Caco-2 (cell line): ENCODE data around the gene DAO. TPM values are rescaled to one million over a fixed set of nuclear protein-coding genes. Genes with fewer than 3 reads are reported as not detected.
"Not testable (repeated sequence)": the region's sequence is repeated elsewhere in the genome, so short reads cannot be mapped to it uniquely, and the experiment has no call there.

Experiments used
- BruUV-seq: library from RNA; stranded (reverse); fragments of 400-500 nt; replicated peaks from 2 replicates; lab custom pipeline; 2021; lab: Mats Ljungman, UMichigan
- CTCF ChIA-PET: fragments of 300-600 bp; sonication (Branson Sonifier 250); formaldehyde crosslinking; loops from one replicate; lab custom pipeline; 2022; ENCODE audit warnings: antibody characterized with exemption; lab: Charles Lee
- POLR2A ChIA-PET: fragments of 300-600 bp; sonication (Branson Sonifier 250); formaldehyde crosslinking; loops from one replicate; lab custom pipeline; 2022; ENCODE audit warnings: antibody characterized with exemption; lab: Charles Lee
- DNase-seq, 2 experiments: peaks; one replicate each; pipeline versions ENCODE4 v3.0.0 to v3.0.0-alpha.2; 2020 to 2022
- H3K27me3 ChIP-seq: replicated peaks from 2 replicates; pipeline ENCODE4 v1.6.0; 2011; ENCODE audit warnings: low read length; ENCODE audit not compliant: control insufficient read depth, insufficient read depth
- H3K36me3 ChIP-seq: 2 replicates; pipeline ENCODE4 v1.5.1; 2011; ENCODE audit warnings: low read length; ENCODE audit not compliant: control insufficient read depth, insufficient read depth
- H3K4me1 ChIP-seq: fragments of 250-450 bp; sonication (Bioruptor Pico); 2 replicates; pipeline ENCODE4 v1.5.1; 2020; ENCODE audit warnings: mild to moderate bottlenecking
- H3K4me3 ChIP-seq: 2 replicates; pipeline ENCODE4 v1.5.1; 2011; ENCODE audit warnings: low read depth, mild to moderate bottlenecking, control low read depth, low read length
- H3K9me3 ChIP-seq: fragments of 250-450 bp; sonication (Bioruptor Pico); 2 replicates; pipeline ENCODE4 v1.5.1; 2020; ENCODE audit warnings: mild to moderate bottlenecking, moderate library complexity
- H3K27ac Mint-ChIP-seq: one replicate; pipeline ENCODE4 v1.8.0; 2022; ENCODE audit warnings: mixed read lengths; ENCODE audit not compliant: unreplicated experiment
- H3K27me3 Mint-ChIP-seq: one replicate; pipeline ENCODE4 v1.8.0; 2022; ENCODE audit warnings: mixed read lengths; ENCODE audit not compliant: insufficient read depth, unreplicated experiment
- H3K36me3 Mint-ChIP-seq: one replicate; pipeline ENCODE4 v1.8.0; 2022; ENCODE audit warnings: mild to moderate bottlenecking, mixed read lengths; ENCODE audit not compliant: insufficient read depth, unreplicated experiment
- H3K4me1 Mint-ChIP-seq: one replicate; pipeline ENCODE4 v1.8.0; 2022; ENCODE audit warnings: low read depth, mixed read lengths; ENCODE audit not compliant: unreplicated experiment
- H3K4me3 Mint-ChIP-seq: one replicate; pipeline ENCODE4 v1.8.0; 2022; ENCODE audit warnings: mild to moderate bottlenecking, moderate library complexity, mixed read lengths; ENCODE audit not compliant: unreplicated experiment
- H3K9me3 Mint-ChIP-seq: one replicate; pipeline ENCODE4 v1.8.0; 2022; ENCODE audit warnings: mixed read lengths; ENCODE audit not compliant: unreplicated experiment
- intact Hi-C: fragments of 100-400 bp; cut with micrococcal nuclease; formaldehyde crosslinking; loops from one replicate; pipeline ENCODE4 v1.10.0; 2022; ENCODE audit not compliant: unreplicated experiment
- total RNA-seq: library from RNA; stranded (reverse); gene quantifications from 2 replicates; pipeline ENCODE4 v1.2.3, GENCODE V29; 2022
- TF ChIP-seq, protein P1 (sequence below), 2 experiments: fragments of 200-600 bp in 1 of 2; IDR thresholded peaks; 1 replicate in 1 of 2; 2 replicates in 1 of 2; pipeline versions ENCODE4 v1.5.1 to v1.8.0; 2011 to 2022; ENCODE audit warnings: antibody characterized with exemption in 1 of 2, control low read depth in 1 of 2, inconsistent platforms in 1 of 2, low read depth in 1 of 2, low read length in 1 of 2, mild to moderate bottlenecking in 1 of 2, moderate library complexity in 1 of 2; ENCODE audit not compliant: insufficient read depth in 1 of 2, severe bottlenecking in 1 of 2, unreplicated experiment in 1 of 2

DAO gene
- total RNA-seq, 1 experiment from 2014 or later, result not detected

DNA sequence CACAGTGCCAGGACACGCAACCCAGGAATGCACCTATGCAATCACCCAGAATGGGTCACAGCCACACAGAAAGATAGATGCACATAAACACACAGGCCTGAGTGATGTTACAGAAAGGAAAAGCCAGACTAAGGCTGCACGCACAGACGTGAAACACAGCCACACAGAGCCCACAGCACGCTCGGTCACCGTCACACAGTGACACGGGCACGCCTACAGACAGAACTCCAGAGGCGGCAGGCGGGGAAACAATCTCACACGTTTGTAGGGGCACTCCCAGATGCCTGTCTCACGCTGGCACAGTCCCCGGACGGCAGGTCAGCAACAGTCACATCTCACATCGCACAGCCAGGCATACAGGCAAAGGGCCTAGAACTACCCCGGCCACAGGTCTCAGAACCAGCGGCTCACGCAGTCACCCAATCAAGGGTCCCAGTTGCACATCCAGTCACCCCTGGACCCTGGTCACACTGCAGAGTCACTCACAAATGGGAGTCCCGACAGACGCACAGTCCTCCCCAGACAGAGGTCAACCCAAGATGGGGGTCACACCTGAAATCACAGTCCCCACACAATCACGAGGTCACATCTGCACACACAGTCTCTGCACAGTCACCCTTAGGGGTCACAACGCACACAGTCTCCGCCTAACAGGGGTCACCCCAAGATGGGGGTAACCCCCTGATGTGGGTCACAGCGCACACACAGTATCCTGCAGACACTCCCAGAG lies 23.3 kb upstream of the DAO start:
- peaks cover 29% of the 10 kb centered on the region for H3K4me1 Mint-ChIP-seq
- TF ChIP-seq, protein P1, sequence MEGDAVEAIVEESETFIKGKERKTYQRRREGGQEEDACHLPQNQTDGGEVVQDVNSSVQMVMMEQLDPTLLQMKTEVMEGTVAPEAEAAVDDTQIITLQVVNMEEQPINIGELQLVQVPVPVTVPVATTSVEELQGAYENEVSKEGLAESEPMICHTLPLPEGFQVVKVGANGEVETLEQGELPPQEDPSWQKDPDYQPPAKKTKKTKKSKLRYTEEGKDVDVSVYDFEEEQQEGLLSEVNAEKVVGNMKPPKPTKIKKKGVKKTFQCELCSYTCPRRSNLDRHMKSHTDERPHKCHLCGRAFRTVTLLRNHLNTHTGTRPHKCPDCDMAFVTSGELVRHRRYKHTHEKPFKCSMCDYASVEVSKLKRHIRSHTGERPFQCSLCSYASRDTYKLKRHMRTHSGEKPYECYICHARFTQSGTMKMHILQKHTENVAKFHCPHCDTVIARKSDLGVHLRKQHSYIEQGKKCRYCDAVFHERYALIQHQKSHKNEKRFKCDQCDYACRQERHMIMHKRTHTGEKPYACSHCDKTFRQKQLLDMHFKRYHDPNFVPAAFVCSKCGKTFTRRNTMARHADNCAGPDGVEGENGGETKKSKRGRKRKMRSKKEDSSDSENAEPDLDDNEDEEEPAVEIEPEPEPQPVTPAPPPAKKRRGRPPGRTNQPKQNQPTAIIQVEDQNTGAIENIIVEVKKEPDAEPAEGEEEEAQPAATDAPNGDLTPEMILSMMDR (IDR thresholded peaks at IDR 0.05; ENCODE audit: insufficient read depth in 1 of 2, low read depth in 1 of 2, low read length in 1 of 2, severe bottlenecking in 1 of 2, unreplicated experiment in 1 of 2), result no peak
- peak overlapping the region; percentile 91 for H3K27ac Mint-ChIP-seq
- CTCF ChIA-PET, result no interaction called here
- intact Hi-C loops, result loop anchor here (1.0 to 2.0 kb wide), 2 partner anchors 9 to 24 kb away; no protein-coding TSS in a partner anchor
- no peaks in the 10 kb centered on the region for H3K27me3 Mint-ChIP-seq
- DNase-seq, result peak in 1 of 2 experiments; percentile 23
- no peaks in the 10 kb centered on the region for H3K9me3 Mint-ChIP-seq
- peak overlapping the region; percentile 87 for H3K4me3 Mint-ChIP-seq
- no peaks in the 10 kb centered on the region for H3K36me3 ChIP-seq
- H3K27me3 ChIP-seq, result no peaks in the 10 kb centered on the region
- POLR2A ChIA-PET, result interaction anchor here (0.8 to 0.9 kb wide), 3 partner anchors 24 to 229 kb away, joined by 3 to 6 read pairs (median 3); no protein-coding TSS in a partner anchor
- peaks cover 10% of the 10 kb centered on the region for H3K4me1 ChIP-seq
- peak overlapping the region; percentile 90 for H3K4me3 ChIP-seq
- no TSS peak for BruUV-seq
- H3K9me3 ChIP-seq, result no peaks in the 10 kb centered on the region
- H3K36me3 Mint-ChIP-seq, result peaks cover 42% of the 10 kb centered on the region

DNA sequence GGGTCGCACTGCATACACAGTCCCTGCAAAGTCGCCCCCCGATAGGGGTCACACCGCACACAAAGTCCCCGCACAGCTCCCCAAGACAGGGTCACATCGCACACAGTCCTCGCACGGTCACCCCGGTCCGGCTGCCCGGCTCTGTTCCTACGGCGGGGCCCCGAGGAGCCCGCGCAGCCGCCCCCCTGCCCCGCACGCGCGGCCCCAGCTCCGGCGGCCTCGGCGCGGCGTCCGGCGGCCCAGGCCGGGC lies 22.8 kb upstream of the DAO start:
- POLR2A ChIA-PET, result interaction anchor here (0.6 to 0.9 kb wide), 4 partner anchors 24 to 229 kb away, joined by 3 to 6 read pairs (median 3); no protein-coding TSS in a partner anchor
- TF ChIP-seq, protein P1 (IDR thresholded peaks at IDR 0.05; ENCODE audit: insufficient read depth in 1 of 2, low read depth in 1 of 2, low read length in 1 of 2, severe bottlenecking in 1 of 2, unreplicated experiment in 1 of 2), result no peak
- peak overlapping the region; percentile 91 for H3K27ac Mint-ChIP-seq
- H3K27me3 ChIP-seq, result no peaks in the 10 kb centered on the region
- peaks cover 29% of the 10 kb centered on the region for H3K4me1 Mint-ChIP-seq
- H3K4me1 ChIP-seq, result peaks cover 10% of the 10 kb centered on the region
- CTCF ChIA-PET, result interaction anchor here (0.6 to 0.9 kb wide), 3 partner anchors 24 to 39 kb away, joined by 3 to 4 read pairs (median 4); no protein-coding TSS in a partner anchor
- no peaks in the 10 kb centered on the region for H3K9me3 Mint-ChIP-seq
- peaks cover 38% of the 10 kb centered on the region for H3K36me3 Mint-ChIP-seq
- intact Hi-C loops, result loop anchor here (2.0 kb wide), 1 partner anchor 24 kb away; no protein-coding TSS in a partner anchor
- no TSS peak for BruUV-seq
- no peaks in the 10 kb centered on the region for H3K27me3 Mint-ChIP-seq
- no peaks in the 10 kb centered on the region for H3K9me3 ChIP-seq
- H3K4me3 ChIP-seq, result peak overlapping the region; percentile 90
- H3K4me3 Mint-ChIP-seq, result peak overlapping the region; percentile 87
- DNase-seq, result no peak
- H3K36me3 ChIP-seq, result no peaks in the 10 kb centered on the region

DNA sequence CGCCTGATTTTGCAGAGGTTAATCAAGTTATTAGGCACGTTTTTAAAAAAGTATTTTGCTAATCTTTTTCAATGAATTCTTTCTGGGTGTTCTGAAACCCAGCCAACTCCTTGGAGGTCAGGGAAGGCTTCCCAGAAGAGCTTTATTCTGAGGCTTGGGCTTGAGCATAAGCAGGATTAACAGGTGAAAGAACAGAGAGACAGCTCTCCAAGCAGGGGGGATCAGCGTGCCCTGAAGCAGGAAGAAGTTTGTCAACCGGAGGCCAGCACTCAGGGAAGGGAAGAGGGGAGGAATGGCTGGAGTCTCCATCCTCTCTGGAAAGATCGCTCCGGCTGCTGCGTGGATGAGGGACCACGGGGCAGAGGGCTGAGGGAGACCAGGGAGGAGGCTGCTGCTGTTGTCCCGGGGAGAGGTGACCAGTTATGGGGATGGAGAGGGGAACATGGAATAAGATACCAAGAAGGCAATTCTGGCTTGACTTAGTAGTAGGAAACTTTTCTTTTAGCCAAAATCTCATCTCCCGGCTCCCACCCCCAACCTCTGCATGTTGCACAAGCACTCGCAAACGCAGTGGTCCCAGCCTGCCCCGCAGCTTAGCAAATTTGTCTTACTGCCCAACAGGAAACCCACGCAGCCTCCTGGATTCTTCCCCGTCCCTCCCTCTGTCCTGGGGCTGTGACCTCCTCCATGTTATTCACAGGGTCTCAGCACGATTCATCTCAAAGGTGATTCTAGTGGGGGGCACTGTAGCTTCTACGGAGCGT lies 21.4 kb upstream of the DAO start:
- H3K9me3 Mint-ChIP-seq, result peaks cover 8% of the 10 kb centered on the region
- Histone ChIP-seq H3K27me3 (no peaks in the 10 kb centered on the region), H3K9me3 (no peaks in the 10 kb centered on the region), H3K36me3 (no peaks in the 10 kb centered on the region), H3K4me3 (peak overlapping the region; percentile 63), H3K4me1 (peaks cover 10% of the 10 kb centered on the region)
- H3K27me3 Mint-ChIP-seq, result no peaks in the 10 kb centered on the region
- intact Hi-C loops, result no loop called here
- POLR2A ChIA-PET, result no interaction called here
- TF ChIP-seq, protein P1 (IDR thresholded peaks at IDR 0.05; ENCODE audit: insufficient read depth in 1 of 2, low read depth in 1 of 2, low read length in 1 of 2, severe bottlenecking in 1 of 2, unreplicated experiment in 1 of 2), result no peak
- CTCF ChIA-PET, result interaction anchor here (0.5 kb wide), 1 partner anchor 33 kb away, joined by 3 read pairs; no protein-coding TSS in a partner anchor
- peaks cover 29% of the 10 kb centered on the region for H3K4me1 Mint-ChIP-seq
- peak overlapping the region; percentile 50 for H3K4me3 Mint-ChIP-seq
- DNase-seq, result peak in 1 of 2 experiments; percentile 11
- H3K36me3 Mint-ChIP-seq, result peaks cover 38% of the 10 kb centered on the region
- peak overlapping the region; percentile 66 for H3K27ac Mint-ChIP-seq
- BruUV-seq, result TSS peak; percentile 85

DNA sequence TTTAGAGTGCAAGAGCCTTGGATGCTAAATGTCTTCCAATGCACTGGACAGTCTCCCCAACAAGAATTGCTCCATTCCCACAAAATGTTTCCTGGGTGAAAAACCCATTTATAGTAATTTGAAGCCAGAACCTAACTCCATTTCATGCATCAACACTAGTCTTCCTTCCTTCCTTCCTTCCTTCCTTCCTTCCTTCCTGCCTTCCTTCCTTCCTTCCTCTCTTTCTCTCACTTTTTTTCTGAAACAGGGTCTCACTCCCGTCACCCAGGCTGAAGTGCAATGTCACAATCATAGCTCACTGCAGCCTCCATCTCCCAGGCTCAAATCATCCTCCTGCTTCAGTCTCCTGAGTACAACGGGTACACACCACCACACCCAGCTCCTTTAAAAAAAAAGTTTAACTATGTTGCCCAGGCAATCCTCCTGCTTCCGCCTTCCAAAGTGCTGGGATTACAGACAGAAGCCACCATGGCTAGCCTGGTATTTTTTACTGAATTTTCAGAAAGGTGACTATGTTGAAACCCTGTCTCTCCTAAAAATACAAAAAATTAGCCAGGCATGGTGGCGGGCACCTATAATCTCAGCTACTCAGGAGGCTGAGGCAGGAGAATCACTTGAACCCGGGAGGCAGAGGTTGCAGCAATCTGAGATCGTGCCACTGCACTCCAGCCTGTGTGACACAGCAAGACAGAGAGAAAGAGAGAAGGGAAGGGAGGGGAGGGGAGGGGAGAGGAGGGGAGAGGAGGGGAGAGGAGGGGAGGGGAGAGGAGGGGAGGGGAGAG lies 20.6 kb upstream of the DAO start:
- H3K27me3 Mint-ChIP-seq, H3K27ac Mint-ChIP-seq, BruUV-seq, H3K36me3 ChIP-seq, H3K27me3 ChIP-seq, H3K4me3 ChIP-seq, H3K9me3 ChIP-seq, intact Hi-C loops, H3K9me3 Mint-ChIP-seq, DNase-seq: not testable (repeated sequence)
- ChIA-PET POLR2A (interaction anchor here (0.6 kb wide), 1 partner anchor 243 kb away, joined by 7 read pairs; no protein-coding TSS in a partner anchor), CTCF (interaction anchor here (0.5 kb wide), 1 partner anchor 32 kb away, joined by 3 read pairs; no protein-coding TSS in a partner anchor)
- Mint-ChIP-seq H3K36me3 (peaks cover 33% of the 10 kb centered on the region), H3K4me1 (peaks cover 20% of the 10 kb centered on the region), H3K4me3 (peak overlapping the region; percentile 50)
- H3K4me1 ChIP-seq, result peaks cover 10% of the 10 kb centered on the region
